Urinary bladder (tissue), 4 donors: ENCODE measurements around the gene NUDT21. TPM values are rescaled to one million over a fixed set of nuclear protein-coding genes. Genes with fewer than 3 reads are reported as not detected.
"Not testable (repeated sequence)": the region's sequence is repeated elsewhere in the genome, so short reads cannot be mapped to it uniquely, and the experiment has no call there.

Experiments used
- DNase-seq: peaks from one replicate; pipeline ENCODE4 v3.0.0-alpha.2; 2015; ENCODE audit errors: extremely low spot score
- H3K27ac ChIP-seq: one replicate; pipeline ENCODE4 v1.5.1; 2013; ENCODE audit warnings: low read depth, mild to moderate bottlenecking, moderate library complexity
- H3K36me3 ChIP-seq: one replicate; pipeline ENCODE4 v1.6.1; 2013; ENCODE audit warnings: mild to moderate bottlenecking, moderate library complexity; ENCODE audit not compliant: insufficient read depth
- H3K4me1 ChIP-seq: one replicate; pipeline ENCODE4 v1.6.1; 2013; ENCODE audit warnings: mild to moderate bottlenecking, moderate library complexity; ENCODE audit not compliant: insufficient read depth
- H3K4me3 ChIP-seq: one replicate; pipeline ENCODE4 v1.5.1; 2013; ENCODE audit warnings: low read depth, low read length
- WGBS: extraction: QIAGEN DNeasy Blood & Tissue Kit; methylation state at CpG from one replicate; pipeline ENCODE4 v1.1.7; 2013; 5-methylcytosine and 5-hydroxymethylcytosine counted together
- polyA plus RNA-seq: library from polyadenylated mRNA; stranded (reverse); fragments of 200-250 nt; gene quantifications from one replicate; pipeline ENCODE4 v1.2.3, GENCODE V29; 2013
- total RNA-seq: library from RNA; depleted of rRNA; stranded (reverse); fragments of >200 nt; gene quantifications from one replicate; pipeline ENCODE4 v1.2.3, GENCODE V29; 2014
- donor health status: healthy with polysubstance abuse.
- donor health status: healthy.

Gene NUDT21
- total and polyA plus RNA-seq, 2 donors = 47.3 to 144 TPM

- not testable (repeated sequence) for H3K36me3 ChIP-seq
- 95% methylated on average over 3 of the region's 3 CpGs for WGBS
Observed at GRCh38 chr16:56396724-56397123, 54.4 kb downstream of the NUDT21 start.

GRCh38 chr16:56389554-56389953 lies 61.6 kb downstream of the NUDT21 start:
- Histone ChIP-seq H3K4me3 (no peak overlapping the region), H3K27ac (no peak overlapping the region), H3K4me1 (no peaks in the 10 kb centered on the region), H3K36me3 (peaks cover 8% of the 10 kb centered on the region)
- no peak for DNase-seq
- 94% methylated on average over 3 of the region's 3 CpGs for WGBS

More at GRCh38 chr16:56396724-56397123, 54.4 kb downstream of the NUDT21 start:
- not testable (repeated sequence) for DNase-seq, H3K4me3 ChIP-seq, H3K27ac ChIP-seq, H3K4me1 ChIP-seq

GRCh38 chr16:56388209-56388608 lies 62.9 kb downstream of the NUDT21 start:
- Histone ChIP-seq H3K4me3 (no peak overlapping the region), H3K36me3 (peaks cover 8% of the 10 kb centered on the region), H3K27ac (no peak overlapping the region), H3K4me1 (no peaks in the 10 kb centered on the region)
- DNase-seq = no peak

- no peak overlapping the region for H3K4me3 ChIP-seq
- DNase-seq = no peak
- H3K4me1 ChIP-seq = no peaks in the 10 kb centered on the region
- H3K27ac ChIP-seq = no peak overlapping the region
- 91% methylated on average over 3 of the region's 3 CpGs for WGBS
- peaks cover 8% of the 10 kb centered on the region for H3K36me3 ChIP-seq
Observed at GRCh38 chr16:56387396-56387795, 63.7 kb downstream of the NUDT21 start.

GRCh38 chr16:56384074-56384721 lies 66.9 kb downstream of the NUDT21 start:
- no peak for DNase-seq
- Histone ChIP-seq H3K36me3 (peaks cover 10% of the 10 kb centered on the region), H3K27ac (no peak overlapping the region), H3K4me1 (no peaks in the 10 kb centered on the region), H3K4me3 (no peak overlapping the region)
- 93% methylated on average over 4 of the region's 4 CpGs for WGBS

- Histone ChIP-seq H3K36me3 (peaks cover 6% of the 10 kb centered on the region), H3K4me1 (no peaks in the 10 kb centered on the region), H3K27ac (no peak overlapping the region), H3K4me3 (no peak overlapping the region)
- WGBS = 92% methylated on average over 5 of the region's 5 CpGs
- no peak for DNase-seq
Observed at GRCh38 chr16:56382901-56383355, 68.2 kb downstream of the NUDT21 start.

GRCh38 chr16:56382459-56382858 lies 68.7 kb downstream of the NUDT21 start:
- Histone ChIP-seq H3K36me3 (peaks cover 7% of the 10 kb centered on the region), H3K27ac (no peak overlapping the region)
- whole genome bisulfite sequencing = 95% methylated on average over 4 of the region's 4 CpGs

GRCh38 chr16:56380778-56381485 lies 70.2 kb downstream of the NUDT21 start:
- 99% methylated on average over 3 of the region's 3 CpGs for WGBS
- not testable (repeated sequence) for H3K4me3 ChIP-seq, H3K27ac ChIP-seq, H3K36me3 ChIP-seq, H3K4me1 ChIP-seq, DNase-seq

More at GRCh38 chr16:56382459-56382858, 68.7 kb downstream of the NUDT21 start:
- DNase-seq = no peak
- Histone ChIP-seq H3K4me1 (no peaks in the 10 kb centered on the region), H3K4me3 (no peak overlapping the region)

Other genes with a start within 250 kb of the NUDT21 start
- gene AMFR, start 25.8 kb downstream of the NUDT21 start, total RNA-seq = 120 TPM
- gene AMFR, start 25.8 kb downstream of the NUDT21 start, polyA plus RNA-seq = 82.6 TPM
- gene OGFOD1, start 222 bp upstream of the NUDT21 start, total RNA-seq = 58.2 TPM
- gene OGFOD1, start 222 bp upstream of the NUDT21 start, polyA plus RNA-seq = 25.8 TPM
- gene BBS2, start 68.7 kb upstream of the NUDT21 start, total RNA-seq = 83.1 TPM
- 34.5 TPM for gene BBS2, start 68.7 kb upstream of the NUDT21 start, polyA plus RNA-seq
- not detected for gene MT4, start 113.7 kb upstream of the NUDT21 start, total RNA-seq
- not detected for gene MT4, start 113.7 kb upstream of the NUDT21 start, polyA plus RNA-seq
- 1.1 TPM for gene MT3, start 138.2 kb upstream of the NUDT21 start, total RNA-seq
- 8.7 TPM for gene MT3, start 138.2 kb upstream of the NUDT21 start, polyA plus RNA-seq
- gene MT2A, start 157.3 kb upstream of the NUDT21 start, total RNA-seq = 8.2 TPM
- gene MT2A, start 157.3 kb upstream of the NUDT21 start, polyA plus RNA-seq = 890 TPM
- gene MT1E, start 174.4 kb upstream of the NUDT21 start, total RNA-seq = 14.7 TPM
- gene MT1E, start 174.4 kb upstream of the NUDT21 start, polyA plus RNA-seq = 189 TPM
- gene MT1M, start 181.3 kb upstream of the NUDT21 start, total RNA-seq = 0.48 TPM
- 182 TPM for gene MT1M, start 181.3 kb upstream of the NUDT21 start, polyA plus RNA-seq
- not detected for gene MT1A, start 187.3 kb upstream of the NUDT21 start, total RNA-seq
- 244 TPM for gene MT1A, start 187.3 kb upstream of the NUDT21 start, polyA plus RNA-seq
- not detected for gene MT1B, start 200.6 kb upstream of the NUDT21 start, total RNA-seq
- not detected for gene MT1B, start 200.6 kb upstream of the NUDT21 start, polyA plus RNA-seq
- 0.95 TPM for gene MT1F, start 206.6 kb upstream of the NUDT21 start, total RNA-seq
- gene MT1F, start 206.6 kb upstream of the NUDT21 start, polyA plus RNA-seq = 10.3 TPM
- not detected for gene MT1G, start 216.7 kb upstream of the NUDT21 start, total RNA-seq
- 55.5 TPM for gene MT1G, start 216.7 kb upstream of the NUDT21 start, polyA plus RNA-seq
- gene MT1H, start 218.5 kb upstream of the NUDT21 start, total RNA-seq = not detected
- not detected for gene MT1H, start 218.5 kb upstream of the NUDT21 start, polyA plus RNA-seq
- 10.8 TPM for gene MT1X, start 231.1 kb upstream of the NUDT21 start, total RNA-seq
- 1,604 TPM for gene MT1X, start 231.1 kb upstream of the NUDT21 start, polyA plus RNA-seq